Dermis microvascular lymphatic vessel endothelial cell (primary cell): ENCODE measurements around the gene MARCHF11. TPM values are rescaled to one million over a fixed set of nuclear protein-coding genes. Genes with fewer than 3 reads are reported as not detected.

ENCODE experiments used
- DNase-seq, 2 donors: peaks; one replicate each; pipeline versions ENCODE4 v3.0.0 to v3.0.0-alpha.2; 2010; ENCODE audit warnings: low read depth in 2 of 2
- total RNA-seq: library from RNA; depleted of rRNA; stranded (reverse); fragments of >200 nt; gene quantifications from 2 replicates; pipeline ENCODE4 v1.2.1, GENCODE V29; 2014

Gene MARCHF11
- not detected in 2 replicates for total RNA-seq

GRCh38 chr5:16179511-16179935, at the start of gene MARCHF11:
Gene MARCHF11 (minus strand): TSS chr5:16179791. CDS start chr5:16179575, 216 bp downstream.
- DNase-seq, result no peak

- DNase-seq, result no peak
Measured at GRCh38 chr5:16225927-16226326, 46.3 kb upstream of the MARCHF11 start.

GRCh38 chr5:16192311-16192710, 12.7 kb upstream of the MARCHF11 start:
- no peak for DNase-seq

GRCh38 chr5:16180789-16181082, 1.1 kb upstream of the MARCHF11 start:
- no peak for DNase-seq

GRCh38 chr5:16179936-16180788, 571 bp upstream of the MARCHF11 start:
- no peak for DNase-seq

GRCh38 chr5:16178745-16179372, 732 bp downstream of the MARCHF11 start:
- peak; percentile 30 to 72 for DNase-seq

- no peak for DNase-seq
Measured at GRCh38 chr5:16169550-16169949, 10.0 kb downstream of the MARCHF11 start.

- peak; percentile 36 to 62 for DNase-seq
Measured at GRCh38 chr5:16160706-16161105, 18.9 kb downstream of the MARCHF11 start.

GRCh38 chr5:16159636-16160035, 20.0 kb downstream of the MARCHF11 start:
- DNase-seq, result no peak

GRCh38 chr5:16156152-16156551, 23.4 kb downstream of the MARCHF11 start:
- no peak for DNase-seq

GRCh38 chr5:16152601-16153568, 26.7 kb downstream of the MARCHF11 start:
- no peak for DNase-seq

GRCh38 chr5:16149621-16150020, 30.0 kb downstream of the MARCHF11 start:
- DNase-seq, result no peak

- no peak for DNase-seq
Measured at GRCh38 chr5:16147179-16147900, 32.3 kb downstream of the MARCHF11 start.

GRCh38 chr5:16144416-16144815, 35.2 kb downstream of the MARCHF11 start:
- no peak for DNase-seq

GRCh38 chr5:16143361-16144049, 36.1 kb downstream of the MARCHF11 start:
- DNase-seq, result no peak

- DNase-seq, result no peak
Measured at GRCh38 chr5:16140944-16141343, 38.6 kb downstream of the MARCHF11 start.

GRCh38 chr5:16140417-16140816, 39.2 kb downstream of the MARCHF11 start:
- no peak for DNase-seq

- DNase-seq, result no peak
Measured at GRCh38 chr5:16137177-16137576, 42.4 kb downstream of the MARCHF11 start.

- DNase-seq, result no peak
Measured at GRCh38 chr5:16135506-16135905, 44.1 kb downstream of the MARCHF11 start.

GRCh38 chr5:16135003-16135402, 44.6 kb downstream of the MARCHF11 start:
- DNase-seq, result peak; percentile 5 to 16

- DNase-seq, result no peak
Measured at GRCh38 chr5:16134204-16134603, 45.4 kb downstream of the MARCHF11 start.
